ENCODE data around the gene MVK. TPM values are rescaled to one million over a fixed set of nuclear protein-coding genes. Genes with fewer than 3 reads are reported as not detected.

MVK gene
- total RNA-seq, 2 donors from 2014 or later, result 11.5 to 16.0 TPM

DNA sequence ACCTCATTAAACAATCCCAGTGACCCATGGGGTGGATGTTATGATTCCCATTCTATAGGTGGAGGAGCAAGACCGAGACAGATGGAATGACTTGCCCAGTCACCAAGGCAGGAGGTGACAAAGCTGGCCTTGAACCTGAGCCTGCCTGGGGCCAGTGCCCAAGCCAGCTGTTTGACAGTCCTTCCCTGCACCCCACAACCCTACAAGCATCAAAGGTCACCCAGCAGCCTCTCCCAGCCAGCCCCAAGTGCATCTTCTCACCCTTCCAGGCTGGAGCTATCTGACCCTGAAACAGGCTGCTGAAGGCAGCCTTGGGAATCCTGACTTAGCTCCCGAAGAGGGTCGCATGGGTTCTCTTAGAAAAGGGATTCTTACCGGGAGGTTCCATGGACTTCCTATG, 20.6 kb upstream of the MVK start:
- no peaks in the 10 kb centered on the region for H3K36me3 Mint-ChIP-seq (ENCODE audit: insufficient read depth in 2 of 2)
- no peak overlapping the region for H3K4me3 Mint-ChIP-seq
- H3K27ac Mint-ChIP-seq, result no peak overlapping the region
- no peaks in the 10 kb centered on the region for H3K9me3 Mint-ChIP-seq
- no peaks in the 10 kb centered on the region for H3K4me1 Mint-ChIP-seq (ENCODE audit: low read depth)
- H3K27me3 Mint-ChIP-seq (ENCODE audit: low read depth), result peaks cover 7% of the 10 kb centered on the region
- ATAC-seq (replicated peaks in 1 of 2), result no peak
- DNase-seq, result no peak

DNA sequence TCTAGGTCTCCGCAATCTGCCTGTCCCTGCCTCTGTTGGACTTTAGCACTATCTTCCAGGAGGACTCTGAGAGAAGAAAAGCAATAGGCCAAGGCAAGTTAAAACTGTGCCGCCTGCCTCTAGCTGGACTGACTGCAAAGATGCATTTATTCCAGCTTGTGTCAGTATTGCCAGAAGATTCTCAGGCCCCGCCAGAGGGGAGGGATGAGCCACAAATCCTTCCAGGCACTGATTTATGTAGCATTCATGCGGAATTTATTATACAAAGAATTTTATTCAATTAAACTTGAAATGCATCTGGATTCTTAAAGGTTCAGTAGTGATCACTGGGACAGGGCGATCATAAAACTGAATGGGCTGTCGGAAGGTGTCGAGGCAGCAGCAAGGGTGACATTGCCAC, 20.1 kb upstream of the MVK start:
- H3K36me3 Mint-ChIP-seq (ENCODE audit: insufficient read depth in 2 of 2), result no peaks in the 10 kb centered on the region

DNA sequence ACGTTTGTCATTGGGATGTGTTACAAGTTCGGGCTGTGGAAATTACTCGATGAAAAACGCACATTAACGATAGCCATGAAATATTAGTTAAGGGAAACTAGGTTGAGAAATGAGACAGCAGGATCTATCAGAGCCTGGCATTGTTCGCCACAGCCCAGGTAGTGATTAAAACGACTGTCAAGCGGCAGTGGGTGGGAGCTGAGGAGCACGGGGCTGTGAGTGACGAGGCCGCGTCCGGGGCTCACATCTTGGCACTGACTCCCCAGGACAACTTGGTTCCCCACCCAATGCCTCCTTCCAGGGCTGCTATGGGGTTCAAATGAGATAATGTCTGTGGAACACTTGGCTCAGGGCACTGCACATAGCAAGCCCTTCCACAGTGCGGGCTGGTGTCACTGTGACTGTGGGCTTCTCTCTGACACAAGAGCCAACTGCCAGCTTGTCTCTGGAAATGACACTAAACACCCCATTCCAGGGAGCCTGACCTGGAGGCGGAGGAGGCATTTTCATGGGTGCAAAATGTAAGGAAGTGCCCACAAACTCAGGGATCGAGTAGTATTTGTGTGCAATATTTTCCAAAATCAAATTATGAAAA, 19.6 kb upstream of the MVK start:
- DNase-seq (no peak), ATAC-seq (replicated peaks in 1 of 2) (no peak)
- Mint-ChIP-seq H3K4me1 (ENCODE audit: low read depth) (no peaks in the 10 kb centered on the region), H3K27ac (no peak overlapping the region), H3K9me3 (no peaks in the 10 kb centered on the region), H3K36me3 (ENCODE audit: insufficient read depth in 2 of 2) (no peaks in the 10 kb centered on the region), H3K4me3 (no peak overlapping the region), H3K27me3 (ENCODE audit: low read depth) (no peaks in the 10 kb centered on the region)

More for the DNA sequence above, 20.1 kb upstream of the MVK start:
- ATAC-seq (replicated peaks in 1 of 2) (no peak), DNase-seq (no peak)
- no peaks in the 10 kb centered on the region for H3K9me3 Mint-ChIP-seq
- peaks cover 2% of the 10 kb centered on the region for H3K27me3 Mint-ChIP-seq (ENCODE audit: low read depth)
- no peak overlapping the region for H3K4me3 Mint-ChIP-seq
- no peaks in the 10 kb centered on the region for H3K4me1 Mint-ChIP-seq (ENCODE audit: low read depth)
- no peak overlapping the region for H3K27ac Mint-ChIP-seq

DNA sequence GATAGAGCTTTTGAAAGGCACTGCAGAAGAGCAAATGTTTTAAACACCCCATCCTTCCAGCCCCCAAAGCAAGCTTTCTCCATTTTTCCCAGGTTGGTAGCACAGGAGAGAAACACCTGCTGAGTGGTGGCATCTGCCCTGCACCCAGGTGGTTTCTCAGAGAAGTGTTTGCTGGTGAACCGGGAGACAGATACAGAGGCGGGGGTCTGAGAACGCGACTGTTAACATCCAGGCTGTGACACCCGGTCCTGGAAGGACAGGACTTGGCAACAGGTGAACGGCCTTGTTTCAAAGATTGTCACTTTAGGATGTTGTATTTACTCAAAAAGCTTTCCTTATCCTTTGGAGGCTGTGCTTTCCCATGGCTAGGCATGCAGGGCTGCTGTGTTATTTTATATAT, 18.8 kb upstream of the MVK start:
- no peaks in the 10 kb centered on the region for H3K36me3 Mint-ChIP-seq (ENCODE audit: insufficient read depth in 2 of 2)
- H3K9me3 Mint-ChIP-seq, result no peaks in the 10 kb centered on the region
- H3K4me1 Mint-ChIP-seq (ENCODE audit: low read depth), result no peaks in the 10 kb centered on the region
- no peak overlapping the region for H3K4me3 Mint-ChIP-seq
- H3K27me3 Mint-ChIP-seq (ENCODE audit: low read depth), result no peaks in the 10 kb centered on the region
- no peak overlapping the region for H3K27ac Mint-ChIP-seq
- DNase-seq (no peak), ATAC-seq (replicated peaks in 1 of 2) (no peak)

DNA sequence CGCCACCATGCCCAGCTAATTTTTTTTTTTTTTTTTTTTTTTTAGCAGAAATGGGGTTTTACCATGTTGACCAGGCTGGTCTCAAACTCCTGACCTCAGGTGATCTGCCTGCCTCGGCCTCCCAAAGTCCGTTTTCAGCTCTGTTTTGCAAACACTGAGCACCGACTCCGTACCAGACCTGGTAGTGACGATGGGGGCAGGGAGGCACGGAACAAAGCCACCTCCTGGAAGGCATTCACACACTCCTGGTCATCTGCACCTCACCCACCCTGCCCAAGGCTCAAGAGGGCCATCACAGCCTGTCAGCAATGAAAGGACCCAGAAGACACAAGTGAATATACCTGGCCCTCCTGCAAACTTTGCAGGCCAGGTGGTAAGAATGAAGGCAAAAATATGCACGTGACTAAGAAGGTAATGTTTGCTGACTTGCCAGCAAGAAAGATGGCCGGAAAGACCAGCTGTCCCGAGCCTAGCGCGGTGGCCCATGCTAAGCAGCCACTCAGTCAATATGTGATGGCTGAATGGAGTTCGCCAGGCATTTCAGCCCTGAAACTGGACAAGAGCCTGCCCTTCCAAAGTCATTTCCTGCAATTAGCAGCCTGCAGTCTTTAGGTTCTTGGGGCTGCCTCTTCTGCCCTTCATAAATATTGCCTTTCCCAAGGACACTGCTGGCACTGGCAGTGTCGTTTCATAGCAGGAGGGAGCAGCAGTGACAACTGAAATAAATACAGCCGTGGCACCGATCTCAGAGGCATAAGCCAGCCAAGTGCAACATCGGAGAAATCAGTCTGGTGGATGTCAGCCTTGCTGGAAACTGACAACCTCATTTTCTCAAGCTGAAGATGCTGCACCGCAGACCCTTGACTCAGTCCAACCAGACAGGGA, 17.9 kb upstream of the MVK start:
- Mint-ChIP-seq H3K4me1 (ENCODE audit: low read depth) (no peaks in the 10 kb centered on the region), H3K27me3 (ENCODE audit: low read depth) (no peaks in the 10 kb centered on the region), H3K27ac (no peak overlapping the region), H3K9me3 (no peaks in the 10 kb centered on the region), H3K36me3 (ENCODE audit: insufficient read depth in 2 of 2) (no peaks in the 10 kb centered on the region), H3K4me3 (no peak overlapping the region)
- ATAC-seq (replicated peaks in 1 of 2), result no peak
- no peak for DNase-seq

DNA sequence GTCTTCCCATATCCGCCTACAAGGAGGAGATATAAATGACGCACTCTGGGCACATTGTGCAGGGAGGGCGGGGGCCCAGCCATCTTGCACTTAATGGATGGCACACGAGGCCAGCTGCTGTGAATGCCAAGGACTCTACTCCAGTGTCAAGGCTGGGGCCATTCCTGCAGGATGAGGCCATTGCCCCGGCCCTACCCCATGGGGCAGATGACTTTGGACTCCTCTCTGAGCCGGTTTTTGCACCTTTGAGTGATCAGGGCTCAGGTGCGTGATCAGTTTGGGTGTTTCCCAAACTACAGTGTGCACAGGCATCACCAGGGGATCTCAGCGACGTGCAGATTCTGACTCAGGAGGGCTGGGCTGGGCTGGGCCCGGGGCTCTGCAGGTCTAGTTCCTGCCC, 16.4 kb upstream of the MVK start:
- DNase-seq, result no peak
- ATAC-seq (replicated peaks in 1 of 2), result no peak
- Mint-ChIP-seq H3K27ac (no peak overlapping the region), H3K27me3 (ENCODE audit: low read depth) (no peaks in the 10 kb centered on the region), H3K36me3 (ENCODE audit: insufficient read depth in 2 of 2) (peaks cover 0 to 5% of the 10 kb centered on the region in 2 donors), H3K4me3 (no peak overlapping the region), H3K9me3 (peaks cover 0 to 2% of the 10 kb centered on the region in 2 donors), H3K4me1 (ENCODE audit: low read depth) (no peaks in the 10 kb centered on the region)

DNA sequence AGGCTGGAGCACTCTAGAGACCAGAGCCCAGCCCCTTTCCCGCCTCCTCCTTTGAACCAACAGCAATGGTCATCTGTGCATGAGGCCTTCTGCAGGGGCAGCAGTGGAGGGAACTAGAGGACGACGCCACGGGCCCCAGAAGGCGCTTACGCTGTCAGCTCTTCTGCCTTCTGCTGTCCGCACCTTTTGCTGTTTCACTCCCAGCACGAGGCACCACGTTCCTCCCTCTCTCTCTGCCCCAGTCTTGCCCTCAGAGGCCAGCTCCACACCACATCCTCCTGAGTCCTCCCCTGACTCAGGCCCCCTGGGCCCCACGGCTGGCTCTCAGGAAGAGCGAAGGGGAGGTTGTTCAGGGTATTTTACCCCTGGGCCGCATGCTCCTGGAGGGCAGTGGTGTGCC, 15.8 kb upstream of the MVK start:
- Mint-ChIP-seq H3K27ac (no peak overlapping the region), H3K4me3 (no peak overlapping the region), H3K27me3 (ENCODE audit: low read depth) (no peaks in the 10 kb centered on the region), H3K4me1 (ENCODE audit: low read depth) (no peaks in the 10 kb centered on the region), H3K9me3 (peaks cover 2% of the 10 kb centered on the region in 2 donors), H3K36me3 (ENCODE audit: insufficient read depth in 2 of 2) (peaks cover 2 to 10% of the 10 kb centered on the region in 2 donors)
- DNase-seq, result no peak
- no peak for ATAC-seq (replicated peaks in 1 of 2)

DNA sequence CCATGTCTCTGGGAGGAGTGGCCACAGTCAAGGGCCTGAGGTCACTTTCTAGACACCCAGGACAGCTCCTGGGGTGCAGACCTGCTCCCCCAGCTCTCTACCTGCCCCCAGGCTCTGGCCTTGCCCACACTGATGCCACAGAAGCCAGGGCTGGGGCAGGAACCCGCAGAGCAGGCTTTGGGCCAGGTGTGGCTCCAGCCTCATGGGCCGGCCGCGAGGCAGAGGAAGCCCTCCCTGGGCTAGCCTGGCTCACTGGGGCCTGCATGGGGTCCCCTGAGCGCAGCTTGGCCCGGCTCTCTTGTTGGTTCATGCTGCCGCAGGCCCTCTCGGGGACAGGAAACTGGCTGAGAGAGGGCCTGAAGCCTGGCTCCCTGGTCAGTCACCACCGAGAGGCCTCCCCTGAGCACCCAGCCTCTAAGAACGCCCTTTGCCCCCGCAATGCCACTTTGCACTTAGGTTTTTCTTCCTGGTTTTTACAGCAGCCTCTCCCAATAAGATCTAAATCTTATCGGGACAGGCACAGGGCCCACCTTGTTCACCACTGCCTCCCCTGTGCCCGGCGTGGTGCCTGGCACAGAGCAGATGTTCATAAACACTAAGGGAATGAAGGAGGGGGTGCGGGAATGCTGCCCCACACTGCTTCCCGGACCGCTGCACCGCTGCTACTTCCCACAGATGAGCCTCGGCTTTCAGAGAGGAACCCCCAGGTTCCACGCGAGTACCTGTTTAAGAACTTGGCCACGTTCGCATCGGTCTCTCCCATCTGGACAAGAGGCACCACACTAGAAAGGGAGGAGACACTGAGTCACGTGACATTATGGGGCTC, 15.0 kb upstream of the MVK start:
- Mint-ChIP-seq H3K27ac (no peak overlapping the region), H3K4me1 (ENCODE audit: low read depth) (no peaks in the 10 kb centered on the region)

DNA sequence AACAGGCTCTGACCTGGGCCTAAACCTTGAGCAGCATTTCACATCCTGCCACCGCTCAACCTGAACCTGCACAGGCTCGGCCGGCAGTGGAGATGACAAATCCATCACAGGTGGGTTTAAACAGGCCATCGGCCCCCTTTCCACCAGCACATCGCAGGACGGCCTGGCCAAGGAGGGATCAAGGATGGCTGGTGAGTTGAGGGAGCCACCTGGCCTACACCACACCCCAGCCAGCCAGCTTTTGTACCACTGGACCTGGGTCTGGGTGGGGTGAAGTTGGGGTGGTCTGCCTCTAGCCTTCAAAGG, 14.4 kb upstream of the MVK start:
- Mint-ChIP-seq H3K4me1 (ENCODE audit: low read depth) (no peaks in the 10 kb centered on the region), H3K27ac (no peak overlapping the region), H3K27me3 (ENCODE audit: low read depth) (no peaks in the 10 kb centered on the region), H3K9me3 (peaks cover 2% of the 10 kb centered on the region in 2 donors), H3K36me3 (ENCODE audit: insufficient read depth in 2 of 2) (peaks cover 2 to 10% of the 10 kb centered on the region in 2 donors), H3K4me3 (no peak overlapping the region)
- no peak for DNase-seq
- ATAC-seq (replicated peaks in 1 of 2), result no peak

More for the DNA sequence above, 15.0 kb upstream of the MVK start:
- ATAC-seq (replicated peaks in 1 of 2) (no peak), DNase-seq (no peak)
- H3K27me3 Mint-ChIP-seq (ENCODE audit: low read depth), result no peaks in the 10 kb centered on the region
- peaks cover 2 to 10% of the 10 kb centered on the region in 2 donors for H3K36me3 Mint-ChIP-seq (ENCODE audit: insufficient read depth in 2 of 2)
- no peak overlapping the region for H3K4me3 Mint-ChIP-seq
- peaks cover 2% of the 10 kb centered on the region in 2 donors for H3K9me3 Mint-ChIP-seq

DNA sequence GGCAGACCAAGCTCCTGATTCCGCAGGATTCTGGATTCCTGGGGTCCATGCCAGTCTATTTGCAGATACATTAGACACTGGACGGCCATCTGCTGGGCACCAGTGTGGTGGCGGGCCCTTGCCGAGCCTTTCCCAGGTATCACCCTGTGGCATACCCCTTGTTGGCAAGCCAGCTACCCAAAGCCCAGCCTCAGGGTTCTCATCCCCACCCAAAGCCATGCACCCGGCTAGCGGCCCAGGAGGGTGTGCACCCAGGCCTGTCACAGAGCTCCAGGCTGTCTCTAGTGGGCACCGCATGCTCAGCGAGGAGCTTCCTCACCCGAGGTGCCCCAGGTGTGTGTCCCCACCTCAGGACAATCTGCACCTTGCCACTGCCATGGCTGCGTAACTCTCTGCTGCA, 14.0 kb upstream of the MVK start:
- Mint-ChIP-seq H3K4me1 (ENCODE audit: low read depth) (no peaks in the 10 kb centered on the region), H3K36me3 (ENCODE audit: insufficient read depth in 2 of 2) (peaks cover 2 to 10% of the 10 kb centered on the region in 2 donors), H3K9me3 (peaks cover 2% of the 10 kb centered on the region in 2 donors), H3K27me3 (ENCODE audit: low read depth) (no peaks in the 10 kb centered on the region), H3K4me3 (no peak overlapping the region), H3K27ac (no peak overlapping the region)
- ATAC-seq (replicated peaks in 1 of 2) (no peak), DNase-seq (no peak)

DNA sequence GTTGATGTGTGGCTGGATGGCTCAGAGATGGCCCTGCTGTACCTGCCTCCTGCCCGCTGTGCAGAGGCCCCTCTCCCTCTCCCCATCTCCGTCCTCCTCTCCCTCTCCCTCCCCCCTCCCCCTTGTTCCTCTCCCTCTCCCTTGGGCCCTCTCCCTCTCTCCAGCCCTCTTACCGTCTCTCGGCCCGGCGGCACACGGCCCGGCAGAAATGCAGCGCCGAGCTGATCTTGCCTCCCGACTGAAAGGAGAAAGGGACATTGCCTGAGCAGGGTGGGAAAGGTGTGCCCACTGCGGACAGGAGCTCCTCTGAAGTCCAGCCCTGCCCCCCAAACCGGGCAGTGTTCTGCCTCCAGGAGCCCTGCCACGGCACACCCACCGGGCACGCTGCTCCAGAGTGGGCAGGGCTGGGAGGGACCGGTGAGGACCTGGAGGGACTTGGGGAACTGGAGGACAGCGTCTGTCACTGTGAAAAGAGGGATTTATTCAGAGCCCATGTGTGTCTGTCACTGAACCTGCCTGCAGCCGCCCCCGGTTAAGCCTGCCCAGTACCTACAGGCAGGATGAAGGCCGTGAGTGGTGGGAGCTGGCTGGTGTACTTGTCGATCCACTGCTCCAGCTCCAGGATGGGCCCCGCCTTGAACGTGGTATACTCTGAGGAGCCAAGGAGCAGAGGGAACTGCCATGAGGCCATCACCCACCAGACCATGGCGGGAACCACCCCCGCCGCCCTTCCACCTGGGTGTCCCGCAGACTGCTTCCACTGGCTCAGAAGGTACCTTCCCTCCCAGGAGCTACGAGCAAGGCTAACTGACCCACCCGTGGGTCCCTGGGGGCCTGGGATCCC, 12.5 kb upstream of the MVK start:
- Mint-ChIP-seq H3K4me3 (no peak overlapping the region), H3K27ac (no peak overlapping the region), H3K9me3 (peaks cover 2% of the 10 kb centered on the region in 2 donors), H3K27me3 (ENCODE audit: low read depth) (no peaks in the 10 kb centered on the region), H3K36me3 (ENCODE audit: insufficient read depth in 2 of 2) (peaks cover 2 to 10% of the 10 kb centered on the region in 2 donors), H3K4me1 (ENCODE audit: low read depth) (no peaks in the 10 kb centered on the region)
- ATAC-seq (replicated peaks in 1 of 2), result no peak
- DNase-seq, result no peak

DNA sequence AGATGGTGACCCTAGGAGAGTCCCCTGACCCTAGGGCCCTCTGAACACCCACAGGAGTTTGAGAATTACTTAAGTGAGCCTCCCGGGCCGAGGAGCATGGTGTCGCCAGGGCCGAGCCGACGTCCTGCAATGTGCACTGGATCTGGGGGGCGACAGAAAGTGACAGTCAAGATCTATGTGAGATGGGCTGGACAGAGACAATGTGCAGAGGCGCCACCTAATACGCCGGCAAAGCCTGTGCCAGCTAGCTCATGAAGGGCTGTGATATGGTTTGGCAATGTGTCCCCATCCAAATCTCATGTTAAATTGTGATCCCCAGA, 11.9 kb upstream of the MVK start:
- Mint-ChIP-seq H3K27ac (no peak overlapping the region), H3K36me3 (ENCODE audit: insufficient read depth in 2 of 2) (peaks cover 2 to 10% of the 10 kb centered on the region in 2 donors), H3K9me3 (peaks cover 2% of the 10 kb centered on the region in 2 donors), H3K27me3 (ENCODE audit: low read depth) (no peaks in the 10 kb centered on the region), H3K4me3 (no peak overlapping the region), H3K4me1 (ENCODE audit: low read depth) (no peaks in the 10 kb centered on the region)
- DNase-seq (no peak), ATAC-seq (replicated peaks in 1 of 2) (no peak)

DNA sequence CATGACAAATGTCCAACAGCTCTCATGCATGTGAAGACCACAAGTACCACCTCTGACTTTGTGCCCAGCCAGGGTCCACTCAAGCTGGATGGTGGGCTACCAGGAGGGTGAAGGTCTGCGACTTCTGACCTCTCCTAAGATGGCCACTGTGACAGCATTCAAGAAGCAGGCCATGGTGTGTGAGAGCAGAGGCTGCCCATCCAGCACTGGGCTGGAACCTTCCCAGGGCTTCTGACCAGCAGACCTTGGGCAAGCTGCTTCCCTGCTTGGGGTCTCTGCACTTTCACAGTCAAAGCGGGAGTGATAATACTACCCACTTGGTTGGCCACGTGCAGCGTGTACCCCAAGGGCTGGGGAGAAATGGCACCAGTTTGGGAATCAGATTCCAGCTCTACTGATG, 10.7 kb upstream of the MVK start:
- peaks cover 2 to 10% of the 10 kb centered on the region in 2 donors for H3K36me3 Mint-ChIP-seq (ENCODE audit: insufficient read depth in 2 of 2)
- H3K27me3 Mint-ChIP-seq (ENCODE audit: low read depth), result no peaks in the 10 kb centered on the region
- no peaks in the 10 kb centered on the region for H3K4me1 Mint-ChIP-seq (ENCODE audit: low read depth)
- H3K27ac Mint-ChIP-seq, result no peak overlapping the region
- DNase-seq (no peak), ATAC-seq (replicated peaks in 1 of 2) (no peak)
- H3K4me3 Mint-ChIP-seq, result no peak overlapping the region
- peaks cover 2% of the 10 kb centered on the region in 2 donors for H3K9me3 Mint-ChIP-seq
